IMR-90 (cell line): ENCODE data around the gene TAS2R40. TPM values are rescaled to one million over a fixed set of nuclear protein-coding genes. Genes with fewer than 3 reads are reported as not detected.

Source experiments
- ATAC-seq: fragments of 200-7000 bp; cut with Tn5 transposase; 2 replicates; pipeline ENCODE4 v1.9.1; 2020; ENCODE audit warnings: low read depth, mild to moderate bottlenecking, moderate library complexity
- BruUV-seq: library from RNA; stranded (reverse); fragments of 400-500 nt; replicated peaks from 2 replicates; lab custom pipeline; 2021; lab: Mats Ljungman, UMichigan
- CTCF ChIA-PET: fragments of 300-600 bp; formaldehyde crosslinking; extraction: SDS; loops from one replicate; lab custom pipeline; 2021; ENCODE audit warnings: antibody characterized with exemption; lab: Yijun Ruan, JAX
- POLR2A ChIA-PET: fragments of 300-600 bp; sonication (Branson Sonifier 250); formaldehyde crosslinking; loops from one replicate; lab custom pipeline; 2022; ENCODE audit warnings: antibody characterized with exemption; ENCODE audit not compliant: unreplicated experiment; lab: Charles Lee
- DNase-seq: peaks from one replicate; pipeline ENCODE4 v3.0.0; 2013
- H2AFZ ChIP-seq: replicated peaks from 2 replicates; pipeline ENCODE3; 2013; ENCODE audit warnings: low read length, mild to moderate bottlenecking; ENCODE audit not compliant: poor library complexity
- H2AK5ac ChIP-seq: 2 replicates; pipeline ENCODE4 v1.6.1; 2013; ENCODE audit warnings: low read depth, low read length, inconsistent platforms
- H2AK9ac ChIP-seq: replicated peaks from 2 replicates; pipeline ENCODE3; 2013; ENCODE audit warnings: mild to moderate bottlenecking, low read depth, low read length, moderate library complexity; ENCODE audit not compliant: poor library complexity
- H2BK120ac ChIP-seq: 2 replicates; pipeline ENCODE4 v1.6.1; 2013; ENCODE audit warnings: low read depth, low read length, inconsistent platforms
- H2BK15ac ChIP-seq: 3 replicates; pipeline ENCODE4 v1.6.1; 2013; ENCODE audit warnings: low read depth, low read length, inconsistent platforms
- H2BK20ac ChIP-seq: 2 replicates; pipeline ENCODE4 v1.6.1; 2013; ENCODE audit warnings: low read depth, mild to moderate bottlenecking, inconsistent platforms, low read length, moderate library complexity
- H2BK5ac ChIP-seq: 2 replicates; pipeline ENCODE4 v1.6.1; 2013; ENCODE audit warnings: mild to moderate bottlenecking, low read depth, low read length, inconsistent platforms; ENCODE audit not compliant: poor library complexity, severe bottlenecking
- H3K14ac ChIP-seq: replicated peaks from 2 replicates; pipeline ENCODE4 v1.6.1; 2013; ENCODE audit warnings: low read depth, low read length, inconsistent platforms
- H3K18ac ChIP-seq: 2 replicates; pipeline ENCODE4 v1.6.1; 2013; ENCODE audit warnings: low read depth, low read length, control low read depth
- H3K23ac ChIP-seq: 2 replicates; pipeline ENCODE4 v1.6.1; 2013; ENCODE audit warnings: low read depth, low read length, inconsistent platforms
- H3K27ac ChIP-seq: 2 replicates; pipeline ENCODE4 v1.5.1; 2013; ENCODE audit warnings: mild to moderate bottlenecking, control low read depth, low read length; ENCODE audit not compliant: insufficient read depth
- H3K27me3 ChIP-seq: 2 replicates; pipeline ENCODE4 v1.6.1; 2013; ENCODE audit warnings: low read length; ENCODE audit not compliant: control insufficient read depth, insufficient read depth
- H3K36me3 ChIP-seq: 2 replicates; pipeline ENCODE4 v1.6.1; 2013; ENCODE audit warnings: low read length, mixed read lengths; ENCODE audit not compliant: control insufficient read depth, insufficient read depth
- H3K4ac ChIP-seq: 2 replicates; pipeline ENCODE4 v1.6.1; 2013; ENCODE audit warnings: low read depth, low read length, inconsistent platforms
- H3K4me1 ChIP-seq: 2 replicates; pipeline ENCODE4 v1.6.1; 2013; ENCODE audit warnings: low read length, mixed read lengths; ENCODE audit not compliant: control insufficient read depth, insufficient read depth
- H3K4me2 ChIP-seq: 2 replicates; pipeline ENCODE4 v1.6.1; 2013; ENCODE audit warnings: low read depth, mild to moderate bottlenecking, control low read depth, low read length, moderate library complexity
- H3K4me3 ChIP-seq: 2 replicates; pipeline ENCODE4 v1.5.1; 2013; ENCODE audit warnings: low read depth, mild to moderate bottlenecking, control low read depth, low read length, moderate library complexity; ENCODE audit not compliant: insufficient read depth
- H3K56ac ChIP-seq: 2 replicates; pipeline ENCODE4 v1.6.1; 2013; ENCODE audit warnings: low read length, inconsistent platforms; ENCODE audit not compliant: insufficient read depth; ENCODE audit errors: extremely low read depth
- H3K79me1 ChIP-seq, 2 experiments: 2 replicates each; pipeline ENCODE4 v1.6.1; 2013; ENCODE audit warnings: low read length in 2 of 2, inconsistent platforms in 1 of 2, low read depth in 1 of 2
- H3K9ac ChIP-seq: 2 replicates; pipeline ENCODE4 v1.6.1; 2013; ENCODE audit warnings: low read depth, low read length, control low read depth
- H3K9me1 ChIP-seq: 2 replicates; pipeline ENCODE4 v1.6.1; 2013; ENCODE audit warnings: low read length, inconsistent platforms; ENCODE audit not compliant: insufficient read depth
- H3K9me3 ChIP-seq: 2 replicates; pipeline ENCODE4 v1.6.1; 2013; ENCODE audit warnings: low read length; ENCODE audit not compliant: control insufficient read depth, insufficient read depth
- H4K20me1 ChIP-seq: 2 replicates; pipeline ENCODE4 v1.6.1; 2013; ENCODE audit warnings: low read length, inconsistent platforms; ENCODE audit not compliant: insufficient read depth
- H4K5ac ChIP-seq: 2 replicates; pipeline ENCODE4 v1.6.1; 2013; ENCODE audit warnings: mild to moderate bottlenecking, low read depth, low read length, control low read depth
- H4K8ac ChIP-seq, 2 experiments: 2 replicates each; pipeline ENCODE4 v1.6.1; 2013; ENCODE audit warnings: low read depth in 2 of 2, low read length in 2 of 2, control low read depth in 1 of 2, inconsistent platforms in 1 of 2
- H4K91ac ChIP-seq: 2 replicates; pipeline ENCODE4 v1.6.1; 2013; ENCODE audit warnings: low read depth, low read length, inconsistent platforms; ENCODE audit not compliant: insufficient read depth
- BHLHE40 ChIP-seq: fragments of 150-350 bp; IDR thresholded peaks from 2 replicates; pipeline ENCODE4 v1.6.1; 2016; ENCODE audit warnings: mild to moderate bottlenecking, low read depth, low read length
- CEBPB ChIP-seq: IDR thresholded peaks from 2 replicates; pipeline ENCODE4 v1.6.1; 2012; ENCODE audit warnings: low read depth, low read length, improper control_type of control experiment
- FOS ChIP-seq: fragments of 150-350 bp; IDR thresholded peaks from 2 replicates; pipeline ENCODE4 v1.6.1; 2016; ENCODE audit warnings: low read depth, low read length
- MAFK ChIP-seq: IDR thresholded peaks from 2 replicates; pipeline ENCODE4 v1.6.1; 2012; ENCODE audit warnings: low read depth, low read length, improper control_type of control experiment
- MAZ ChIP-seq: IDR thresholded peaks from 2 replicates; pipeline ENCODE4 v1.6.1; 2012; ENCODE audit warnings: low read depth, mild to moderate bottlenecking, low read length, improper control_type of control experiment, moderate library complexity, borderline replicate concordance
- MXI1 ChIP-seq: IDR thresholded peaks from 2 replicates; pipeline ENCODE4 v1.6.1; 2012; ENCODE audit warnings: low read depth, mild to moderate bottlenecking, low read length, moderate library complexity, borderline replicate concordance
- NFE2L2 ChIP-seq: fragments of 150-350 bp; IDR thresholded peaks from 2 replicates; pipeline ENCODE4 v1.6.1; 2016; ENCODE audit warnings: low read depth, mild to moderate bottlenecking, low read length
- POLR2A ChIP-seq: IDR thresholded peaks from 2 replicates; pipeline ENCODE4 v1.6.1; 2012; ENCODE audit warnings: mild to moderate bottlenecking, low read depth, low read length
- RAD21 ChIP-seq: IDR thresholded peaks from 2 replicates; pipeline ENCODE4 v1.6.1; 2012; ENCODE audit warnings: low read length, improper control_type of control experiment
- RFX5 ChIP-seq: IDR thresholded peaks from 2 replicates; pipeline ENCODE4 v1.8.0; 2012; ENCODE audit warnings: low read depth, mild to moderate bottlenecking, low read length, moderate library complexity
- SMC3 ChIP-seq: fragments of 150-350 bp; IDR thresholded peaks from 2 replicates; pipeline ENCODE4 v1.6.1; 2016; ENCODE audit warnings: low read depth, mild to moderate bottlenecking, antibody characterized with exemption, low read length, moderate library complexity
- WGBS, 2 experiments: methylation state at CpG; one replicate each; pipeline versions ENCODE4 v1.1.5 to v1.1.7; 2013; ENCODE audit warnings: missing lambda C conversion rate in 2 of 2; ENCODE audit not compliant: insufficient read length in 1 of 2; ENCODE audit errors: extremely low coverage in 2 of 2; 5-methylcytosine and 5-hydroxymethylcytosine counted together
- dilution Hi-C: fragments of 300-500 bp; cut with HindIII; formaldehyde crosslinking; loops from one replicate; pipeline ENCODE4 v1.14.3; 2018; ENCODE audit warnings: low sequenced_read_pairs; ENCODE audit not compliant: unreplicated experiment
- in situ Hi-C: fragments of 300-500 bp; cut with MboI; formaldehyde crosslinking; loops from 3 replicates; pipeline ENCODE4 v1.14.3; 2019; ENCODE audit warnings: low sequenced_read_pairs, inconsistent platforms, mixed read lengths
- intact Hi-C: fragments of 100-400 bp; cut with micrococcal nuclease; formaldehyde crosslinking; loops from 2 replicates; pipeline ENCODE4 v1.10.0; 2022
- polyA plus RNA-seq, 3 experiments: library from polyadenylated mRNA; depleted of rRNA; stranded (reverse); fragments of >200 nt; gene quantifications; 2 replicates each; pipeline ENCODE4 v1.2.3, GENCODE V29; 2012; ENCODE audit warnings: low replicate concordance in 1 of 3
- total RNA-seq: library from RNA; depleted of rRNA; stranded (reverse); fragments of >200 nt; gene quantifications from 2 replicates; pipeline ENCODE4 v1.2.3, GENCODE V29; 2012
- TF ChIP-seq, protein P1 (sequence below): fragments of 150-350 bp; IDR thresholded peaks from 2 replicates; pipeline ENCODE4 v1.6.1; 2017; ENCODE audit warnings: mild to moderate bottlenecking, antibody characterized with exemption, low read length, low read depth

Gene TAS2R40
- total and polyA plus RNA-seq, 2 of the 4 experiments (the other 2 are of a cell fraction) = not detected

DNA sequence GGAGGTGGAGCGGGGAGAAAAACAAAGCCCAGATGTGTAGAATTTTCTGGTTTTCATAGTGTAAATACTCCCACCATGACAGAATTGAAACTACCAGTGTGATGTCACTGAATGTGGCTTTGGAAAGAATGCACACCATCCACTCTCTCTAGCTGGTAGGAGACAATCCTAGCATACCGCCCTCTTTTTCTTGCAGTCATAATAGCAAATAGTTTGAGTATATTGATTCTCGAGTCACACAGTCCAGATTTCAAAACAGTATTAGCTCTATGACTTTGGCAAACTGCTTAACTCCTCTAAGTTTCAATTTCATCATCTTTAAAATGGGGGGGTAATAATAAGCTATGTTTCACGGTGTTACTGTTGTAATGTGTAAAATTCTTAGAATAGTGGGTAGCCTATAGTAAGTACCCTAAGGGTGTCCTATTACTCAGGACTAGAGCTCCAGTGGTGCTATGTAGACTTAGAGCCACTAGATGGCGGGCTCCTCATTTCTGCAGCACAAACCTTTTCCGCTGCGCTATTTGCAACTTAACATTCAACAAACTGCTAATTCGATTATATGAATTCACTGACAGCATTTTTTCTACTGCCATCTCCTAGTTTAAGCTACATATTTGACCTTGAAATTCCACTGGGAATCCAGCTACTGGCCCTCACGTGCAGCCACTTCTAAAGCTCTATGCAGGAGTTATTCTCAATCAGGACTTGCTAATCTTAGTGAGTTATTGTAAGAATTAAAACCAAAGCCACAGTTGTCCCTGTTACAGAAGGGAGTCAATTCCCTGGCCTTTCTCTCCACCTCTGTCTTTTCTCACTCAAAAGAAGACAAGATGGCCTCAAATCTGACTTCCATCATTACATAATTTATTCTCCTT lies 18.7 kb downstream of the TAS2R40 start (continued):
- no peak for TF ChIP-seq NFE2L2
- TF ChIP-seq MXI1 = no peak

DNA sequence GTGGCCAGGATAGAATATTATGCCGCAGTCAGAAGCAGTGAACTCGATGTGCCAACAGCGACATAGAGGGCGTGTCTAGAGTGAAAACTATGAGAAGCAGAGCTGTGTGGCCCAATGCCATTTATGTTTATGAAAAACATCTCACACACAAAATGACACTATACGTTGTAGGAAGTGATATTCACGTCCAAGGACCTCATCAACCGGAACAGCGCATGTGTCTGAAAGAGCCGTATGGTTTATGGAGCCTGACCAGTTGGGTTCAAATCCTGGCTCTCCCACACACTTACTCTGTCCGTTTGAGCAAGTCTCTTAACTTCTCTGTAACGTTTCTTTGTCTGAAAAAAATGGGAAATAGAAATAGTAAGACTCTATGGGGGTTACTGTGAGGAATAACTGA lies 20.5 kb downstream of the TAS2R40 start:
- no peaks in the 10 kb centered on the region for H4K20me1 ChIP-seq
- no peak overlapping the region for H2BK15ac ChIP-seq
- no CpG with 5 or more reads among the region's 11 CpGs for WGBS, 2 experiments
- intact Hi-C loops = loop anchor here (5.0 kb wide), 1 partner anchor 140 kb away; the partner anchor contains the start of gene ZYX
- H3K18ac ChIP-seq = no peak overlapping the region
- no peak overlapping the region for H3K9ac ChIP-seq
- no peak overlapping the region for H2AK5ac ChIP-seq
- H2BK5ac ChIP-seq = no peak overlapping the region
- no peaks in the 10 kb centered on the region for H3K9me1 ChIP-seq
- peaks cover 4% of the 10 kb centered on the region; the same call in 1 of the 2 replicates for H3K4me1 ChIP-seq
- H2AK9ac ChIP-seq = no peak overlapping the region
- H3K4me3 ChIP-seq = no peak overlapping the region
- H3K9me3 ChIP-seq = no peaks in the 10 kb centered on the region
- no peaks in the 10 kb centered on the region for H3K79me1 ChIP-seq
- no peak overlapping the region for H3K23ac ChIP-seq
- H4K91ac ChIP-seq = no peak overlapping the region
- H4K5ac ChIP-seq = no peak overlapping the region
- no peak overlapping the region for H2BK20ac ChIP-seq
- DNase-seq (no peak), ATAC-seq (no peak)
- H2BK120ac ChIP-seq = no peak overlapping the region
- dilution Hi-C loops = no loop called here
- no peak overlapping the region for H2AFZ ChIP-seq
- H3K27me3 ChIP-seq = peaks cover 11% of the 10 kb centered on the region
- H3K27ac ChIP-seq = no peak overlapping the region
- TF ChIP-seq POLR2A (no peak), MXI1 (no peak), FOS (no peak), RAD21 (no peak), CEBPB (no peak), MAZ (no peak), BHLHE40 (no peak), RFX5 (no peak), MAFK (no peak), SMC3 (no peak)
- TF ChIP-seq, protein P1, sequence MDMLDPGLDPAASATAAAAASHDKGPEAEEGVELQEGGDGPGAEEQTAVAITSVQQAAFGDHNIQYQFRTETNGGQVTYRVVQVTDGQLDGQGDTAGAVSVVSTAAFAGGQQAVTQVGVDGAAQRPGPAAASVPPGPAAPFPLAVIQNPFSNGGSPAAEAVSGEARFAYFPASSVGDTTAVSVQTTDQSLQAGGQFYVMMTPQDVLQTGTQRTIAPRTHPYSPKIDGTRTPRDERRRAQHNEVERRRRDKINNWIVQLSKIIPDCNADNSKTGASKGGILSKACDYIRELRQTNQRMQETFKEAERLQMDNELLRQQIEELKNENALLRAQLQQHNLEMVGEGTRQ = no peak
- H3K36me3 ChIP-seq = no peaks in the 10 kb centered on the region
- CTCF ChIA-PET = interaction anchor here (0.6 kb wide), 1 partner anchor 49 kb away, joined by 3 read pairs; no protein-coding TSS in a partner anchor
- H3K4me2 ChIP-seq = no peak overlapping the region
- H3K4ac ChIP-seq = no peak overlapping the region
- in situ Hi-C loops = no loop called here
- H3K14ac ChIP-seq = no peak overlapping the region
- BruUV-seq = no TSS peak
- no peak overlapping the region for H4K8ac ChIP-seq
- POLR2A ChIA-PET = no interaction called here
- no peak overlapping the region for H3K56ac ChIP-seq
